Endothelial cell (in vitro differentiated cells): Measurements from ENCODE around the gene RASGEF1C. TPM values are rescaled to one million over a fixed set of nuclear protein-coding genes. Genes with fewer than 3 reads are reported as not detected.

Experiments
- DNase-seq: peaks from one replicate; pipeline ENCODE4 v3.0.0; 2021; ENCODE audit warnings: low spot score
- H3K27ac Mint-ChIP-seq: one replicate; pipeline ENCODE4 v1.8.0; 2021; ENCODE audit warnings: mixed read lengths, inconsistent platforms; ENCODE audit not compliant: unreplicated experiment
- H3K27me3 Mint-ChIP-seq: one replicate; pipeline ENCODE4 v1.8.0; 2021; ENCODE audit warnings: mild to moderate bottlenecking, moderate library complexity, mixed read lengths, inconsistent platforms; ENCODE audit not compliant: unreplicated experiment
- H3K36me3 Mint-ChIP-seq: one replicate; pipeline ENCODE4 v1.8.0; 2021; ENCODE audit warnings: mild to moderate bottlenecking, low read depth, mixed read lengths, inconsistent platforms; ENCODE audit not compliant: unreplicated experiment
- H3K4me1 Mint-ChIP-seq: one replicate; pipeline ENCODE4 v1.8.0; 2021; ENCODE audit warnings: mild to moderate bottlenecking, mixed read lengths, inconsistent platforms; ENCODE audit not compliant: unreplicated experiment
- H3K4me3 Mint-ChIP-seq: one replicate; pipeline ENCODE4 v1.8.0; 2021; ENCODE audit warnings: mild to moderate bottlenecking, mixed read lengths, inconsistent platforms; ENCODE audit not compliant: unreplicated experiment
- H3K9me3 Mint-ChIP-seq: one replicate; pipeline ENCODE4 v1.8.0; 2021; ENCODE audit warnings: mixed read lengths, inconsistent platforms; ENCODE audit not compliant: unreplicated experiment
- total RNA-seq: library from RNA; stranded (reverse); fragmentation: NEBNext Ultra II Directional; extraction: Animal tissue kit (Norgen Biotek cat#: 25700); gene quantifications from one replicate; pipeline ENCODE4 v1.2.1, GENCODE V29; 2021; ENCODE audit not compliant: unreplicated experiment
- TF ChIP-seq, protein P1 (sequence below): fragments of 200-600 bp; sonication (generic); IDR thresholded peaks from one replicate; pipeline ENCODE4 v1.5.0; 2021; ENCODE audit warnings: antibody characterized with exemption; ENCODE audit not compliant: unreplicated experiment

The RASGEF1C gene
- total RNA-seq, 1 donor from 2014 or later, result 0.64 TPM

GRCh38 chr5:180233729-180234128, 24.7 kb upstream of the RASGEF1C start:
- Mint-ChIP-seq H3K4me3 (peak overlapping the region; percentile 67), H3K27ac (peak overlapping the region; percentile 3), H3K9me3 (no peaks in the 10 kb centered on the region), H3K4me1 (peaks cover 16% of the 10 kb centered on the region), H3K27me3 (no peaks in the 10 kb centered on the region), H3K36me3 (peaks cover 25% of the 10 kb centered on the region)
- TF ChIP-seq, protein P1, sequence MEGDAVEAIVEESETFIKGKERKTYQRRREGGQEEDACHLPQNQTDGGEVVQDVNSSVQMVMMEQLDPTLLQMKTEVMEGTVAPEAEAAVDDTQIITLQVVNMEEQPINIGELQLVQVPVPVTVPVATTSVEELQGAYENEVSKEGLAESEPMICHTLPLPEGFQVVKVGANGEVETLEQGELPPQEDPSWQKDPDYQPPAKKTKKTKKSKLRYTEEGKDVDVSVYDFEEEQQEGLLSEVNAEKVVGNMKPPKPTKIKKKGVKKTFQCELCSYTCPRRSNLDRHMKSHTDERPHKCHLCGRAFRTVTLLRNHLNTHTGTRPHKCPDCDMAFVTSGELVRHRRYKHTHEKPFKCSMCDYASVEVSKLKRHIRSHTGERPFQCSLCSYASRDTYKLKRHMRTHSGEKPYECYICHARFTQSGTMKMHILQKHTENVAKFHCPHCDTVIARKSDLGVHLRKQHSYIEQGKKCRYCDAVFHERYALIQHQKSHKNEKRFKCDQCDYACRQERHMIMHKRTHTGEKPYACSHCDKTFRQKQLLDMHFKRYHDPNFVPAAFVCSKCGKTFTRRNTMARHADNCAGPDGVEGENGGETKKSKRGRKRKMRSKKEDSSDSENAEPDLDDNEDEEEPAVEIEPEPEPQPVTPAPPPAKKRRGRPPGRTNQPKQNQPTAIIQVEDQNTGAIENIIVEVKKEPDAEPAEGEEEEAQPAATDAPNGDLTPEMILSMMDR, result no peak
- no peak for DNase-seq

GRCh38 chr5:180230017-180230416, 21.0 kb upstream of the RASGEF1C start:
- no peak overlapping the region for H3K4me3 Mint-ChIP-seq
- peaks cover 14% of the 10 kb centered on the region for H3K4me1 Mint-ChIP-seq
- H3K36me3 Mint-ChIP-seq, result peaks cover 34% of the 10 kb centered on the region
- H3K27ac Mint-ChIP-seq, result no peak overlapping the region
- DNase-seq, result no peak
- peaks cover 1% of the 10 kb centered on the region for H3K27me3 Mint-ChIP-seq
- TF ChIP-seq, protein P1, result no peak
- no peaks in the 10 kb centered on the region for H3K9me3 Mint-ChIP-seq

- no peak for DNase-seq
- H3K9me3 Mint-ChIP-seq, result no peaks in the 10 kb centered on the region
- TF ChIP-seq, protein P1, result no peak
- peaks cover 43% of the 10 kb centered on the region for H3K36me3 Mint-ChIP-seq
- peaks cover 1% of the 10 kb centered on the region for H3K27me3 Mint-ChIP-seq
- no peaks in the 10 kb centered on the region for H3K4me1 Mint-ChIP-seq
- H3K4me3 Mint-ChIP-seq, result no peak overlapping the region
- H3K27ac Mint-ChIP-seq, result no peak overlapping the region
These were observed 13.0 kb upstream of the RASGEF1C start for GRCh38 chr5:180222056-180222455.

- Mint-ChIP-seq H3K27me3 (peaks cover 9% of the 10 kb centered on the region), H3K9me3 (no peaks in the 10 kb centered on the region), H3K27ac (no peak overlapping the region), H3K4me1 (peaks cover 5% of the 10 kb centered on the region), H3K4me3 (no peak overlapping the region), H3K36me3 (peaks cover 17% of the 10 kb centered on the region)
- TF ChIP-seq, protein P1, result no peak
- no peak for DNase-seq
These were observed 8.8 kb upstream of the RASGEF1C start for GRCh38 chr5:180217797-180218196.

GRCh38 chr5:180216646-180217171, 7.7 kb upstream of the RASGEF1C start:
- H3K4me3 Mint-ChIP-seq, result no peak overlapping the region
- H3K36me3 Mint-ChIP-seq, result peaks cover 12% of the 10 kb centered on the region
- no peak overlapping the region for H3K27ac Mint-ChIP-seq
- H3K27me3 Mint-ChIP-seq, result peaks cover 12% of the 10 kb centered on the region
- no peaks in the 10 kb centered on the region for H3K9me3 Mint-ChIP-seq
- no peak for DNase-seq
- TF ChIP-seq, protein P1, result no peak
- peaks cover 5% of the 10 kb centered on the region for H3K4me1 Mint-ChIP-seq
